DMS114 treated with DMSO at 0.1 percent for 48 hours (cell line): Measurements from ENCODE around the gene FCRL2.

ENCODE experiments used
- DNase-seq: peaks from one replicate; lab custom pipeline; 2025; ENCODE audit not compliant: unreplicated experiment; lab: John Stamatoyannopoulos, UW

Gene FCRL2, protein sequence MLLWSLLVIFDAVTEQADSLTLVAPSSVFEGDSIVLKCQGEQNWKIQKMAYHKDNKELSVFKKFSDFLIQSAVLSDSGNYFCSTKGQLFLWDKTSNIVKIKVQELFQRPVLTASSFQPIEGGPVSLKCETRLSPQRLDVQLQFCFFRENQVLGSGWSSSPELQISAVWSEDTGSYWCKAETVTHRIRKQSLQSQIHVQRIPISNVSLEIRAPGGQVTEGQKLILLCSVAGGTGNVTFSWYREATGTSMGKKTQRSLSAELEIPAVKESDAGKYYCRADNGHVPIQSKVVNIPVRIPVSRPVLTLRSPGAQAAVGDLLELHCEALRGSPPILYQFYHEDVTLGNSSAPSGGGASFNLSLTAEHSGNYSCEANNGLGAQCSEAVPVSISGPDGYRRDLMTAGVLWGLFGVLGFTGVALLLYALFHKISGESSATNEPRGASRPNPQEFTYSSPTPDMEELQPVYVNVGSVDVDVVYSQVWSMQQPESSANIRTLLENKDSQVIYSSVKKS

DNA sequence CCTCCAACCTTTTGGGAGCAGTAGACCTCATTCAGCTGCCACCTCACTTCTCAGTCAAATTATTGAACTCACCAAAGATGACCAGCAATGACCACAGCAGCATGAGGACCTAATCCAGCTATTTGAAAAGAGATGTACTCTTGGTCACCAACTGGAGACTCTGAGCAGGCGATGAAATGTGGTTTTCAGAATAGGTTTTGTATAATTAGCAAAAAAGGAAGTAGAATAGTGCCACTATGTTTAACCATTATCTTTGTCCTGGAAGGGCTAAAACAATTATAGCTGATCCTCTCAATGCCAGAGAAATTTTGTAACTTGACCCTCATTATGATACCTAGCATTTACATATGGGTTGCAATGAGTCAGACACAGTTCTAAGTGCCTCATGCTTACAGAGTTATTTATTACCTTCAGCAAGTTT is at the start of gene FCRL2:
FCRL2 (minus strand) TSS at position 162 of the 421 bp plus-strand sequence; CDS start at position 103, 59 bp downstream.
- DNase-seq, result no peak

GRCh38 chr1:157820299-157820698 is 43.4 kb upstream of the FCRL2 start:
- no peak for DNase-seq

GRCh38 chr1:157819896-157820295 is 43.0 kb upstream of the FCRL2 start, which contains the start of gene FCRL1:
FCRL1 (minus strand) TSS chr1:157820120; CDS start chr1:157820037, 83 bp downstream.
- no peak for DNase-seq

DNA sequence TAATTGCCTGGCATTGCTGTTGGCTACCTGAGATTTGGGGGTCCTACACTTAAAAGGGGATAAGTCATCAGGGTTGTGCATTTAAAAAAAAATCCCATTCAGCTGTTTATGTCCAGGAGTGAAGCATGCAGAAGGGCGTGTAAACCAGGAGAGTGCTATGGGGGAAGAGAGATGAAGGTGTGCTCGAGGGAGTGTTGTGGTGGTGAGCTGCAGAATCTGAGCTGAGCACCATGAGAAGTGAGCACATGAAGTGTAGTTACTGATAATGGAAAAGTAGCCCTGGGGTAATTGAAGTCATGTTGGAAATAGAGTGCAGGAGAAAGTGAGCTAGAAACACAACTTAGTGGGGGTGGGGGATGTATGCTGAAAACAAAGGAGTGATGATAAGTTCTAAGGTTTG is 42.3 kb upstream of the FCRL2 start:
- no peak for DNase-seq

DNA sequence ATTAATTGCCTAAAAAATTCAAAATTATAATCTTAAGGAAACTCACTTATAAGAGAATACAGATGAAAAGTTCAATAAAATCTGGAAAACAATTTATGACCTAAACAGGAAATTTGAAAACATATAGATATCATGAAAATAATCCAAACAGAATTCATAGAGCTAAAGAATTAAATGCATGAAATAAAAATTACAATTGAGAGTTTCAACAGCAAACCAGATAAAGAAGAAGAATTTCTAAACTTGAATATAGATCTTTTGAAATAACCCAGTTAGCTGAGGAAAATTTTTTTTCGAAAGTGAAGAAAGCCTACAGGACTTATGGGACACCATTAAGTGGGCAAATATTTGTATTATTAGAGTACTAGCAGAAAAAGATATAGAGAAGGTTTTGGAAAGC is 36.3 kb upstream of the FCRL2 start:
- DNase-seq, result no peak

GRCh38 chr1:157806431-157807149 is 29.7 kb upstream of the FCRL2 start:
- DNase-seq, result no peak

DNA sequence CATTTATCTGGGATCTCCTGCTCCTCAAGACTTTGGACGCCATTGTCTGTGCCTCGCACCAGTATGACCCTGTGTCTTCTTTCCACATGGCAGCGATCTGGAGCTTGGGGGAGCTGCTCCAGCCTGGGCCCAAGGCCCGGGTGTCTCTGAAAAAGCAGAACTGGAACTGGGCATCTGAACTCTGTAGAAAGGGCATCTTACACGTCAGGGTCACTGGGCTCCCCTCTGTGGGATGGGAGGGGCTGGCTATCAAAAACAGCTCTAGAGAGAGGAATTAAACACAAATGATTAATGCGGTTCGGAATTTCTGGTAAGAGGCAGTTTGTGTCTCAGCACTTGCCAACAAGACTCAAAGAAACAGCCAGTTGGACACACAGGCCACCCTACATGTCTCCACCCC is 26.9 kb upstream of the FCRL2 start:
- DNase-seq, result no peak

DNA sequence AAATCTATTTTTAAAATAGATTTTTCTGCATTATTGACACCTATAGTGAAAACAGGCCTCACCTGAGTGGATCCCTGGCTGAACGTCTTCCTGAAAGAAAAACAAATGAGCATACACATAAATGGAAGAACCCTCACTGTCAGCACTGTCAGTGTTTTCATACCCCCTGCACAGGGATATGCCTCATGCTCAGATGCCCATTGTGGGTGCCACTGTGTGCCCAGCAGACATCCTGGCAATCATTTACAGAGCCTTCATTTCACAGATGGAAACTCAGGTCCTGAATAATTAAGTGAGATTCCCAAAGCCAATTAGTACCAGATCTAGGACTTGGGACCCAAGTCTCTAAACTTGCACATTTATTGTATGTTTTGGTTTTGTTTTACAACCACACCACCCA is 23.1 kb upstream of the FCRL2 start:
- no peak for DNase-seq

GRCh38 chr1:157798211-157798610 is 21.3 kb upstream of the FCRL2 start:
- DNase-seq, result no peak

GRCh38 chr1:157785248-157785647 is 8.3 kb upstream of the FCRL2 start:
- no peak for DNase-seq

GRCh38 chr1:157784801-157785200 is 7.9 kb upstream of the FCRL2 start:
- DNase-seq, result no peak

- DNase-seq, result no peak
These were observed 6.0 kb upstream of the FCRL2 start for GRCh38 chr1:157782931-157783330.

GRCh38 chr1:157781048-157781447 is 4.1 kb upstream of the FCRL2 start:
- DNase-seq, result no peak

DNA sequence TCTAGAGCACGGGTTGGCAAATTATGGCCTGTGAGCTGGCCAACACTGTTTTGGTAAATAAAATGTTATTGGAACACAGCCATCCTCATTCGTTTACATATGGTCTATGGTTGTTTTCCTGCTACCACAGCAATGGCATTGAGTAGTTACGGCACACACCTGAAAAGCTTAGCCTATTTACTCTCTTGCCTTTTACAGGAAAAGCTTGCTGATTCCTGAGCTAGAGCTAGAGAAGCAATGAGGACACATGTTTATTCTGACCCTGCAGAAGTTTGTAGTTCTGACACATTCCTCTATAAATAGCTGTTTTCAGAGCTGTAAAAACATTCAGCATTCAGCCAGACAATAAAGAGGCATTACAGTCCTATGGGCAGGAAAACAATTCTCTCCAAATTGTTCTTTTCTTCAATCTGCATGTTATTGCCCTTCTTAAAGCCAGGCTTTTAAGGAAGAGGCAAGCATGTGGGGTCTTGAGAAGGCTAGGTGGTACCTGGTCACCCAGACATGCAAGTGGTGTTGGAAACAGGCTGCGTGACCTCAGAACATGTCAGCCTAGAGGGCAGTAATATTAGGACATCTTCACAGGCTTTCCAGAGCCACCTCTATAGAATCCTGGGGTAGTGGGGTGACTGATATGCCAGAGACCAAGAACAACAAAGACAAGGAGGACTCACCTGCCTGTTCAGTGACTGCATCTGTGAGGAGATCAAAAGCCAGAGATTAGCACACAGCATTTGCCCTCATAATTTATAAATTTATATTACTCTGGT is 1.6 kb downstream of the FCRL2 start:
- DNase-seq, result no peak

- DNase-seq, result no peak
These were observed 2.5 kb downstream of the FCRL2 start for GRCh38 chr1:157774412-157774811.

DNA sequence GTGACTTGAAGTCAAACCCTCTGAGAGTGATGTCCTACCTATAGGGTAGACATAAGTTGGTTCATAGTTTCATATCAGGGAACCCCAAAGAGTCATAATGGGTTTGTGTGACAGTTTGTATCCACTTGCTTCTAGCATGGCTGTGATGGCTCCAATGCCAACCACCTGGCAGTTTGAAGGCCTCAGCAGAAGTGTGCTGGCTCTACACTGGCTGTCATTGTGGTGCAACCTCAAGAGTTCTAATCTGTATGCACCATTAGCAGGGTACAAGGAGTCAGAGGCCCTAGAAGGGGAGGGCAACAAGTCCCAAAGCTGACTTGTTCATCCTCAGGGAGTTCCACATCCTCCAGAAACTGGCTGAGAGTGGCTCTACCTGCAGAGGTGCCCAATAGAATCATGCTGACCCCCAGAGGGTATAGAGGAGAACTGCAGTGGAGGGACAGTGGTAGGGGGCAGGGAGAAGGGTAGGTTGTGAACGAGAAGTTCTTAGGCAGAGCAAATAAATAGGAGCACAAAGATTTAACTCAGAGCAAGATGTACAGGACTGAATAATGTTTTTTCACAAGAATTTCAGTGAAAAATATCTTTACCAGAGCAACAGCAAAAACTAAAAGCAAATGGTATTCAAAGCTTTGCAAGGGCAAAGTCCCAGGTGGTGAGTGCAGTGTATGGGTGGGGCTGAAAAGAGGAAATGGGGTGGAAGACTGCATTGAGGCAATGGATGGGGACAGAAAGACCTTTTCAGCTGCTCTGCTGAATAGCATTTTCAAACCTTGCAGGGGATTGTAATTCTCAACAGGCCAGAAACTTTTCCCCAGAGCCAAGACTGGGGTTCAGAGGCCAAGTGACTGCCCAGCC is 3.2 kb downstream of the FCRL2 start:
- no peak for DNase-seq

- DNase-seq, result no peak
These were observed 5.1 kb downstream of the FCRL2 start for GRCh38 chr1:157771661-157772425.

- DNase-seq, result no peak
These were observed 6.4 kb downstream of the FCRL2 start for GRCh38 chr1:157770442-157771043.

- no peak for DNase-seq
These were observed 10.1 kb downstream of the FCRL2 start for GRCh38 chr1:157766792-157767191.
